Activated naive CD4-positive, alpha-beta T cell (primary cell): ENCODE measurements around the gene KLK13.

Experiments used
- DNase-seq, 4 experiments: peaks; one replicate each; lab custom pipeline; 2025; lab: John Stamatoyannopoulos, UW

KLK13 gene, protein sequence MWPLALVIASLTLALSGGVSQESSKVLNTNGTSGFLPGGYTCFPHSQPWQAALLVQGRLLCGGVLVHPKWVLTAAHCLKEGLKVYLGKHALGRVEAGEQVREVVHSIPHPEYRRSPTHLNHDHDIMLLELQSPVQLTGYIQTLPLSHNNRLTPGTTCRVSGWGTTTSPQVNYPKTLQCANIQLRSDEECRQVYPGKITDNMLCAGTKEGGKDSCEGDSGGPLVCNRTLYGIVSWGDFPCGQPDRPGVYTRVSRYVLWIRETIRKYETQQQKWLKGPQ

DNA sequence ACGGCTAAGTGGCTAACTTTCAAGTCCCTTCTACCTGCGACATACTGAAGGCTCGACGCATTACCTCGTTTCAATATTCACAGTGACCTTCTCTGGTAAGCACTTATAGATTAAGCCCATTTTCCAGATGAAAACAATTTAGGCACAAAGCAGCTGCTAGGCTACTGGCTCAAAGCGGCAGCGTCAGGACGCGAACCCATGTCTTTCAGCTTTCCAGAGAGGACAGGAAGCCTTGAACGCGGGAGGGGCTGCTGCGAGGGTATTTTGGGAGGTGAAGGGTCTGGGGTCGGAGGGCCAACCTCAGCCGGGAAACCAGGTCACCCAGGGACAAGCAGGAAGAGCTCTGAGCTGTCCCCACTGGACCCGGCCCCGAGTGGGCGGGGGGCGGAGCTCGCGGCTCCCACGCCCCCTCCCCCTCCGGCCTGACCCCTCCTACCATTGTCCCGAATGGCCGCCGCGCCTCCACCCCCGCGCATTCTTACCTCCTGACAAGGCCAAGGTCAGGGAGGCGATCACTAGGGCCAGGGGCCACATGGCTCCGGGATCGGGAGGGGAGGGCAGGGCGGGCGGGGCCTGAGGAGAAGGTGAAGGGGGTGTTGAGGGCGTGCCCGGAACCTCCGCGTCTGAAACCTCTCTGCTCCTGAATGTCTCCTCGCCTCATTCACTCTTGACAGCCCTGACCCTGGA, at the start of gene KLK13:
KLK13 (minus strand) TSS at position 559 of the 687 bp plus-strand sequence; CDS start at position 534, 25 bp downstream.
- no peak for DNase-seq

DNA sequence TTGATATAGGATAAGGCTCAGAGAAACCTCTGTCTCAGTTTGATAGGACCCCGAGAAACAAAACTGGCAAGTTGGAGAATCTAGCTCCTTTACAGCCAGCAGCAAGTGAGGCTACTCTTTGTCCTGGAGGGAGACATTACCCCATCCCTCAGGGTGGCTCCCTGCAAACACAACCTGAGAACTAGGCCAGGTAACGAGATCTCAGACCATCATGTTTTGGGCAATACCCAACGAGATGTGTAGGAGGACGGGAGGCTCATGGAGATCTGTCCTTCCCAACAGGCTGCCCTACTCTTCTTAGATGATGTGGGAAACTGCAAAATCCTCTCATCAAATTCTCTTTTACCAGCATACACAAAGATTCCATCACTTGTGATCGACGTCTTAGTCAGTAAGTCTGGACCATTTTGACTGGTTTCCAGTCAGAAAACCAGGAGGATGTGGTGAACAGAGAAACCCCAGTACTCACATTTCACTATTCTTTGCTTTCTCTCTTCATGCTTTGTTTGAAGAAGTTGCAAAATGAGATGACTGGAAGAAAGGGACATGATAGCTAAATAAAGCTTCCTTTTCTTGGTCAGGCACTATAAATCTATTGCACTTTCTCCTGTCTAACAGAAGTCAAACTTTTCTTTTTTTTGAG, 49.3 kb upstream of the KLK13 start:
- DNase-seq = no peak

DNA sequence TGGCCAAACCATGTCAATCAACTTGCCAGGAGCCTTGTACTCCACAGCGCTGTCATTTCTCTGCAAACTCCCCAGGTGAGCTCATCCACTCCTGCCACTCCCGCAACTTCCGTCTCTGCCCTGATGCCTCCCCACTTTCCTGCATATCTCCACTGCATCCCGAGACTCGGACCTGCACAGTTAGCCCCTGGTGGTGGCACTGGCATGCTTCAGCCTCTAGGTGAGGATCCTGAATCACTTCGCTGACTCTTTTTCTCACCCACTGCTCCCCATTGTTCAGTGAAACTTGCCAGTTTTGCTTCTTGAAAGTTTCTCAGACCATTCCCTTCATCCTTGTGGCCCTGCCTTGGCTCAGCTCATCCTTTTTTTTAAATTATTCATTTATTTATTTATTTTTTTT, 46.7 kb upstream of the KLK13 start:
- DNase-seq = no peak

DNA sequence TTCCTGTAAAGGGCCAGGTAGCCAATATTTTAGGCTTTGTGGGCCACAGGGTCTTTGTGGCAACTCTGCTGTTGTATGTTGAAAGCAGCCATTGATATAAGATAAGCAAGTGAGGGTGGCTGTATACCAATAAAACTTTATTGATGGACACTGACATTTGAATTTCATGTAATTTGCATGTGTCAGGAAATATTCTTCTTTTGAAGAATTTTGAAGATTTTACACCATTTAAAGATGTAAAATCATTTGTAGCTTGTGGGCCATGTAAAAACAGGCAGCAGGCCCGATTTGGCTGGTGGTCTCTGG, 45.7 kb upstream of the KLK13 start:
- no peak for DNase-seq

DNA sequence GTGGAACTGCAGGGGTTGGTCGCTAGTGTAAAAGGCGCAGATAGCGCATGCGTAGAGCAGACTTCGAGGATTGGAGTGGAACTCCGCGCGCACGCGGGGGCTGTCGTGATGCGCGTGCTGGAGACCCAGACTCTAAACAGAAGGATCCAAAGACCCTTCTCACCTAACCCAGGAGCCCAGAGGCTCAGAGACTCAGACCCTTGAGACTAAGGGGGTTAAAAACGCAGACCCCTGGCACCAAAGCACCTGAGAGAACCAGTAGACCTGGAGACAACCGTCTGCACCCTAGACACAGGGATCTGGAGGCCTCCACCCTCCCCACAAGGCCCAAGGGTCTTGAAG, 43.9 kb upstream of the KLK13 start:
- peak in 3 of 4 experiments; percentile 69 to 78 (median 71) for DNase-seq

DNA sequence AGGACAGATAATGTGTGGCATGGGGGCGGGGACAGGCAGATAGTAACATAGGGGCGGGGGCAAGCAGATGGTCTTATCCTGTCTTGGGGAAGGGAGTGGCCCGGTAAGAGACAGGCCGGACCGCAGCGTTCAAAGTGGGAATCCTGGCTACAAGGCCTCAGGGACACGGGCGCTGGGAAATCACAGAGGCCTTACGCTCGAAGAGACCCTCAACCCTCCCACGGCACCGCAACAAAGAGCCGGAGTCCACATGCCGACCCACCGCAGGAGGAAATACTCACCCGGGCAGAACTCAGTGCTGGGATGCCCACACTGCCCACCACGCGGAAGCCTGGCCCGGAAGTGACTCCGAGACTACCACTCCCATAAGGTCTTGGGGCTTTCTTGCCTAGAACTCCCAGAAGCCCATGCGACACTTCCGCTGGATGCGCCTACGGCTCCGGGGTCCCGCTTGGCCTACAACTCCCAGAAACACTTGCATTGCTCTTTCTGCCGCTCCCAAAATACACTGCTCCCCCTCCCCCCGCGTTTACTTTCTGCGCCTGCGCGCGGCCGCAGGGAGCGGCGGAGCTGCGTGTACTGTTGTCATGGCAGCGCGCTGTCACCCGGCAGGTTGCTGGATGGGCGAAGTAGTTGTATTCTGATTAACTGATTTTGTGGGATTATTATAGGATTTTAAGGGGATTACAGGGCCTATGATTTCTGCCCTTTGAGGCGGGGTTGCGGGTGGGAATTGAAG, 43.3 kb upstream of the KLK13 start, which contains the start of gene CTU1:
CTU1 (minus strand) TSS at position 344 of the 739 bp plus-strand sequence. CDS start 3,840 bp downstream, outside the sequence.
- DNase-seq = peak; percentile 89 to 96 (median 94)

DNA sequence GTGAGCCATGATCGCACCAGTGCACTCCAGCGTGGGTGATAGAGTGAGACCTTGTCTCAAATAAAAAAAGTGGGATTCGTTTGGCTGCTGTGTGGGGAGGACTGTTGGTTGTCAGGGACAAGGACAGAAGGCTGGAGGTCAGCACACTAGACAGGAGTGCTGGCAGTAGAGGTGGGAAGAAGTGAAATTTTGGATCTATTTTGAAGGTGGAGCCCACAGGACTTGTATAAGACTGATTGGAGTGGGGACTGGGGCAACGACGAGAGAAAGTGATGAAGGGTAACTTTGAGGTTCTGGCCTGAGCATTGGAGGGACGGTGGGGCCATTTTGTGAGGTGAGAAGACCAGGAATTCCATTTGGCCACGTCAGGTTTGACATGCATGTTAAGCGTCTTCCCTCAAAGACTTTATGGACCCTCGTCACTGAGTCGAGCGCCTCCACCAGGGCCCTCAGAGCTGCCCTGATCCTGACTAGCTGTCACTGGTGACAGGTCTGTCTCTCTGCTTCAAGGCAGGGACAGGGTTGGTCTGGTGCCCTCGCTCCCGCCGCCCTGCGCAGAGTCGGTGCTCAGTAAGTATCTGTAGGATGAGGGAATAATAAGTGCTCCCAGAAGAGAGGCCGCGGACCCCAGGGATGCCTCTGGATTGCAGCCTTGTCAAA, 42.6 kb upstream of the KLK13 start:
- no peak for DNase-seq

DNA sequence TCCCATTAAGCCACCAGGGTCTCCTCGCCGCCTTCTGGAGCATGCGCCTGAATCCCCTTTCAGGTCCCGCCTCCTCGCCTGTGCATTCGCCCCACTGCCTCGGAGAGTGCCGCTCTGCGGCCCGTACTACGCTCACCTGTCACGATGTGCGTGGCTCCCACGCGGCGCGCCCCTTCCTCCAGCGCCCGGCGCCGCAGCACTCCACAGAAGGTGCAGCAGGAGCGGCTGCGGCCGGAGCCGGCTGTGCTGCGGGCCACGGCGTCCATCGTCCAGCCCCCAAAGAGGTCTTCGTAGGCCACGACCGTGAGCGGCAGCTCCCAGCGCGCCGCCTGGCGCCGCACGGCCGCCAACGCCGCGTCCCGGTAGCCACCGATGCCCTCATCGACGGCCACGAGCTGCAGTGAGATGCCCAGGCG, 39.0 kb upstream of the KLK13 start:
- no peak for DNase-seq

DNA sequence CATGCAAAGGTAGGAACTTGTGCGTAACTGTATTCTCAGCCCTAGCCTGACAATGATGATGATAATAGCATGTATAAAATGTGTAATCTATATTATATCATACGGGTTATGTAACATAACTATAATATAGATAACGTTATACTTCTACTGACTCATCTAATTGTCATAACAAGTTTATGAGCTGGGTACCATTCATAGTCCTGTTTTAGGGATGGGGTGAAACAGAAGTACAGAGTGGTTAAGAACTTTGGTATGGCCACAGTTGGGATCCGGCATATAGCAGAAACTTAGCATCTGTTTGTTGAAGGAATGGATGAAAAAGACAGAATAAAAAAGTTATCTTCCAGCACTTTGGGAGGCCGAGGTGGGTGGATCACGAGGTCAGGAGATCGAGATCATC, 38.1 kb upstream of the KLK13 start:
- DNase-seq = no peak

DNA sequence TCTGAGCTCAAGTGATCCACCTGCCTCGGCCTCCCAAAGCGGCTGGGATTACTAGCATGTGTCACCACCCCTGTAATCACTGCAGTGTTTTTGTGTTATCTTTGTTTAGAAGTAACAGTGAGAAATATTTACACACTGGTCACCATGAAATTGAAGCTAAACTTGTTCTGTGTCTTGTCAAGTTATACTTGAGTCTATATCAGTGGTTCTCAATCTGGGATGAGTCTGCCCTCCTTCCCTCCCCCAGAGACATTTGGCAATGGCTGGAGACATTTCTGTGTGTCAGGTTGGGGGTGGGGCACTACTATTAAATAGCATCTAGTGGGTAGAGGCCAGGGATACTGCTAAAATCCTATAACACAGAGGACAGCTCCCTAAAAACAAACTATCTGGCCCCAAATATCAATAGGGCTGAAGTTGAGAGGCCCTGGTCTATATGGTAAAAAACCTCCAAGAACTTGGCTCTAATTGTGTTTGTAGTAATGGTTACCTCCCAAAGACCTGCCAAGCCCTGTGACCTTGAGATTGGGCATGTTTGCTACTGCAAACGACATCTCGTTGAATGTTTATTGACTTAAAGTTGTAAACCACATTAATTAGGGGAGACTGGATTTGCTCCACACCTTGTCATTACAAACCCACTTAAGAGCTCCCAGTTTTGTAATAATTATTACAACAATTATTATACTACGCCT, 36.4 kb upstream of the KLK13 start:
- DNase-seq = no peak

DNA sequence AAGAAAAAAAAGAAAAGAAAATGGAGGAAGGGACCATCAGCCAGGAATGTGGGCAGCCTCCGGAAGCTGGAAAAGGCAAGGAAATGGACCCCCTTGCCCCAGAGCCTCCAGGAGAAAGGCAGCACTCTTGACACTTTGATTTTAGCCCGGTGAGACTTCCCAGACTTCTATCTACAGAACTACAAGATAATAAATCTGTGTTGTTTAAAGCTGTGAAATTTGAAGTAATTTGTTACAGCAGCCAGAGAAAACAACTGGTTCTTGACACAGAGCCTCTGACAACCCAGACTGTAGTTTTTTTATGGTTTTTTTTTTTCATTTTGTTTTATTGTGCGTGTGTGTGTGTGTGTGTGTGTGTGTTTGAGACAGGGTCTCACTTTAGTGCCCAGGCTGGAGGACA, 35.7 kb upstream of the KLK13 start:
- DNase-seq = no peak

DNA sequence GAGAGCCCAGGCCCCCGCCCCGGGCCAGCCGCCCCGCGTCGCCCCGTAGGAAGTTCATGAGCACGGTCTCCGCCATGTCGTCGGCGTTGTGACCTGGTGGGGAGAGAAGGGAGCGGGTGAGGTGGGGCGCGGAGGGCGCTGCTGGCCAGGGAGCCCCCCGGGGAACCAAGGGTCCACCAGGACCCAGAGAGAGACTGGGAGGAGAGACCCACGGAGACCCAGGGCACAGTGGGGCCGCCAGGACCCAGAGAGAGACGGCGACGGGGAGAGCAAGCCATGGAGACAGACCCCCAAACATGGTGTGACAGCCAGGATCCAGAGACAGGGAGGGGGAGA, 34.1 kb upstream of the KLK13 start:
- no peak for DNase-seq

DNA sequence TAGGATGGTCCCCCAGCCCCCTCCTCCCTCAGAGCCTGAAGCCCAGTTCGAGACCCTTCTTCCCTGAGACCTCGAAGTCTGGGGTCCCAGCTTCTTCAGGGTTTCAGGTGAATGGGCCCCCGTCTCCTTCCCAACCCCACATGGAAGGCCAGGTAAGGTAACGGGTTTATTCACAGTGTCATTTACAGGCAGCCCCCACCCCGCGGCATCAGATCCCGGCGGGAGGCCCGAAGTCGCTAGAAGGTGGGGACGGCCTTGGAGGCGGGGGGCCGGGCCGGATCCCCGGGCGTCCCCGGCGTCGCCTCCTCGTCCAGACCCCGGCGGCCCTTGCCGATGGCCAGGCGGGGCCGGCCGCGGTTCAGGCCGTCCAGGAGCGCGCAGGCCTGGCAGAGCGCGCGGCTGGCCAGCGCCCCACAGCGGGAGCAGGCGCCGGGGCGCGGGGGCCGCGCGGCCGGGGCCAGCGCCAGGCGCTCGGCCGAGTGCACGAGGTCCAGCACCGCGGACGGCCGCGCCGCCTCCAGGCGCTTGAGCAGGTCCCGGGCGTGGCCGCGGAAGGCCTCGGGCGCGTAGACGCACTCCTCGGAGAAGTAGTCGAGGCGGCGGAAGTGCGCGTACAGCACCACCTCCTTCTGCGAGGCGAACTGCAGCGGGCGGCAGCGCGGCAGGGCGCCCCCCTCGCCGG, 33.6 kb upstream of the KLK13 start:
- DNase-seq = peak in 2 of 4 experiments; percentile 39 to 60

DNA sequence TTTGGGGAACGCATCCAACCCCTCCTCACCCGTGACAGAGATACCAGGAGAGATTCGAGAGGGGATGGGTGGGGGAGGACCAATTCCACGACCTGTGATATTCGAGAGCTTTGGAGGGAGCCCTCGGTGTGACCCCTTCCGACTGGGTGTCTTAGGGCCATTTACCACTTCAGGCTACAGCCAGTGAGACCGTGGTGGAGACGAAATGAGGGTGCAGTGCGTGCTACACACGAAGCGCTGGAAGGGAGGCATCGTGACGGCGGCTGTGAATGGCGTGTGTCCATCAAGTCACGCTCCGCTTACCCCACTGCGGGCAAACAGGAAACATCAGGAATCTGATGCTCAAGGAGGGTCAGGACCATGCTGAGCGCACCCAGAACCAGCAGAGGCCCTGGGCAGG, 32.9 kb upstream of the KLK13 start:
- no peak for DNase-seq

DNA sequence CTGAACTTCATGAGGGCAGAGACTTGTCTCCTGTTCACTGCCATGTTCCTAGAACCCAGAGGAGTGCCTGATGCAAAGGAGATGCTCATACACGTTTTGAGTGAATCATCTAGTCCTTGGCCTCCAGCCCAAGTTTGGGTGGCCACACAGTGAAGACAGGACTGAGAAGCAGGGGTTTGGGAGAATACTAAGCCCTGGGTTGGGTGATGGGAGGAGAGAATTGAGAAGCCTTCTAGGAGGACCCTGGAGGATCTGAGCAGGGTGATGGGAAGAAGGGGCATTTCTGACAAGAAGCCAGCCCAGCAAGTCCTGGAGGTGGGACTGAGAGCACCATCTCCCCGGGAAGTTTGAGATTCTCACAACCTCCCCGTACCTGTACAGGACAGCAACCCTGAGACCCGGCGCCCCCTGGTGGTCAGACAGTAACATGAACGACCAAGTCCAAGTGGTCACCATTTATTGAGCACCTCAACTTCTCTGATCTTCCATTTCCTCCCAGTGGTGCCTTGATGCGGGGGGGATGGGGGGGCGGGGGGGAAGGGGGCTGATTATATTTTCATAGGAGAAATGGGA, 32.4 kb upstream of the KLK13 start:
- DNase-seq = peak; percentile 23 to 59 (median 56)

DNA sequence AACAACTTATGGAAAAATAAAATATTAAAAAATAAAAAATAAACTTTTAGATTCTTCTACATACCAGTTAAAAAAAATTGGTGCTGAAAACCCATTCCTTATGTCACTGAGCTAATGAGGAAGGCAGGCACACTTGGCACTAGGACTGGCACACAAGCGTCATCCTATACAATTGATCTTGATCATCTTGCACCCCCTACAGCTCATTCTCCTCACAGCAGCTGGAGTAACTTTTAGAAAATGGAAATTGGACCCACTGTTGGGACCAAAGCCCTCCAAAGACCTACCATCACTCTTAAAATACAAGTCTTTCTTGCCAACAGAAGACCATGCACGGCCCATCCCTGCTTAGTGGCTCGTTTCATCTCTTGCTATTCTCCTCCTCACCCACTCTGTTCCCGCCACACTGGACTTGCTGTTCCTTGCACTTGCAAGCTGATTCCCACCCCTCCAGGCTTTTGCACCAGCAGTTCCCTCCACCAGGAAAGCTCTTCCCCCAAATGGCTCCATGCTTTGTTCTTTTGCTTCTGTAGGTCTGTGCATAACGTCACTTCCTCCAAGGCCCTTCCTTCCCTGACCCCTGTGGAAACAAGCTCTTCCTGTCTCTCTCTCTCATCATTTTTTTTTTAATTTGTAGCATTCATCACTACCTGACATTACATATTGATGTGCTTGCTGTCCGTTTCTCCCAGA, 31.7 kb upstream of the KLK13 start:
- no peak for DNase-seq

DNA sequence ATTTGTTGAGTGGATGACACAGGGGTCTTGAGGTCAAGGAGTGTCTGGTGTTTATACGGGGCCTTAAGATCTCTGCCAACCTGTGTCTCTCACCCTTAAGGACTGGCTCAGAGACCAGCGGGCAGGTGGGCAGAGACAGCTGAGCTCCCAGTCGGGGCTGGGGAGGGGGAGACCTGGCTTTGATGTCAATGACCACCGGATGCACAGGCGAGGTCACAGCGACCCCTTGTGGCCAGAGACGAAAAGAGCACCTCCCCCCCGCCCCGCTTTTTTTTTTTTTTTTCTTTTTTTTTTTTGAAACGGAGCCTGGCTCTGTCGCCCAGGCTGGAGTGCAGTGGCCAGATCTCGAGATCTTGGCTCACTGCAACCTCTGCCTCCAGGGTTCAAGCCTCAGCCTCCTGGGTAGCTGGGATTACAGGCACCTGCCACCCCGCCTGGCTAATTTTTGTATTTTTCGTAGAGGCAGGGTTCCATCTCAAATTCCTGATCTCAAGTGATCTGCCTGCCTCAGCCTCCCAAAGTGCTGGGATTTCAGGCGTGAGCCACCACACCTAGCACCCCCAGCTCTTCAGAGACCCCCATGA, 29.9 kb upstream of the KLK13 start:
- no peak for DNase-seq

DNA sequence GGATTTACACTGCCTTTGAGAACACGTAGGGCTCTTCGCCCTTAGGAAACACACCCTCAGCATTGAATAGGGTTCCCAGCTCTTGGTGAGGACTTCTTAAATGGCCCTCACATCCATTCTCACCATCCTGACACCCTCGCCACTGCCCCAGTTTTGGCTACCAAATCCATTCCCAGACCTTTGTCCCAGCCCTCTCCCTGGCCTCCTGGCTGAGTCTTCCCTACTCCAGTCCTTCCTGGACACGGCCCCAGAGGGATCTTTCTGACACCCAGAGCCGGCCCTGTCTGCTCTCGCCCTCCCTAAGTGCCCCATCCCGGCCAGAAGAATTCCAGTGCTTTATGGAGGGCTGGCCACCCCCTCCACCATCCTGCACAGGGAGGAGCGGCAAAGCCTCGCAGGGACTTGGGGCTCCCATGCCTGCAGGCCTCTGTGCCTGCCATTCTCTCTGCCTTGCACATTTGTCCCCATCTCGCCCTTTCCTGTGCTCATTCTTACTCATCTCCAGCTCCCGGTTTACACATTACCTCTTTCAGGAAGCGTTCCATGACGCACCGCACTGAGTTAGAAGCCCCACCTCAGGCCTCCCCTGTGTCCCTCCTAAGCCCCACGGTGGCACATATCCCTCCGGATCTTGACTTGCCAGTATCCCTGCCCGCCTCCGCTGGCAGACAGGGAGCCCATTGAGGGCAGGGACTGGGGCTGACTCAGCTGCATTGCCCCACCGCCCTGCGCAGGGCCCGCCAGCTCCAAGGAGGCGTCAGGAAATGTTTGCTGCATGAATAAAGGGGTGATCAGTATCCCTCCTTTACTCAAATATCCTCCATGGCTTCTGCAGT, 28.8 kb upstream of the KLK13 start:
- DNase-seq = no peak

DNA sequence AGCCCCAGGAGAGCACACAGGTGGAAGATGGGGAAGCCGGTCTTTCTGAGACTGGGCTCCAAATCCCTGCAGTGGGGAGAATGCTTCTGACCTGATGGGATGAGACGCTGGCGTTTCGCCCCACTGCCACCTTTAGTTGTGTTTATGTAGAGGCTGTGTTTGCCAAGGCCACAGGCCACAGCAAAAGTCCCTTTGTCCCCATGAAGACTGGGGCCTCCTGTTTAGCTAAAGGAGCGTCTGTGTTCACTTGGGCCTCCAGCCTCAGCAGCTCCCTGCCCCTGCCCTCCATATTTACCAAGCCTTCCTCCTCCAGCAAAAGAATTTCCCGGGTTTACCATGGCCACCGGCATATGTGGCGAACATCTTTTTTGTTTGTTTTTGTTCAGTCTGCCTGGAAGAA, 28.2 kb upstream of the KLK13 start:
- no peak for DNase-seq
